ENCODE results near the gene NUDCD3.

GRCh38 chr7:44473295-44473694, 17.2 kb downstream of the NUDCD3 start:
- no peak for TF ChIP-seq GATA3 (IDR thresholded peaks at IDR 0.05; ENCODE audit: low read depth, low read length)
- no peak for TF ChIP-seq GATA2 (IDR thresholded peaks at IDR 0.05; ENCODE audit: low read depth, low read length)
